GM21526 (cell line): ENCODE results near the gene RAB22A.
"Not testable (repeated sequence)": the region's sequence is repeated elsewhere in the genome, so short reads cannot be mapped to it uniquely, and the experiment has no call there.

ENCODE experiments used
- ATAC-seq: cut with Tn5 transposase; IDR thresholded peaks from one replicate; pipeline ENCODE4 v1.9.1; 2021; ENCODE audit warnings: moderate library complexity; ENCODE audit not compliant: unreplicated experiment, low FRiP score

RAB22A gene

DNA sequence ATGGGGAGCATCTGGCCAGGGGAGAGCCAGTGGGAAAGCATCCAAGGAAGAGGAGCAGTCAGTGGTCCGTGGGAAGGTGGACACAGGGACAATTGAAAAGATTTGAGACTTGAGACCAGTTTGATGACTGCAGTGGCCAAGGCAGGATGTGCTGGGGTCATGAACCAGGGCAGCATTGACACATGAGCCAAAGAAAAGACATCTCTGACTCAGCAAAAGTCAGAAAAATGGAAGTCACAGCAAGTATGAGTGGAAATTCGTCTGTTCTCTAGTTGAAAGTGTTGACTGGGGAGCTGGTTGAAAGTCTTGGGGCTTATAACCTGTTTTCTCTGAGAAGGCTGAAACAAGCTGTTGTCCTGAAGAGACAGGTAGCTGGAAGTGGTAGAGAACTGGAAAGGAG lies 31.3 kb downstream of the RAB22A start:
- no peak for ATAC-seq

DNA sequence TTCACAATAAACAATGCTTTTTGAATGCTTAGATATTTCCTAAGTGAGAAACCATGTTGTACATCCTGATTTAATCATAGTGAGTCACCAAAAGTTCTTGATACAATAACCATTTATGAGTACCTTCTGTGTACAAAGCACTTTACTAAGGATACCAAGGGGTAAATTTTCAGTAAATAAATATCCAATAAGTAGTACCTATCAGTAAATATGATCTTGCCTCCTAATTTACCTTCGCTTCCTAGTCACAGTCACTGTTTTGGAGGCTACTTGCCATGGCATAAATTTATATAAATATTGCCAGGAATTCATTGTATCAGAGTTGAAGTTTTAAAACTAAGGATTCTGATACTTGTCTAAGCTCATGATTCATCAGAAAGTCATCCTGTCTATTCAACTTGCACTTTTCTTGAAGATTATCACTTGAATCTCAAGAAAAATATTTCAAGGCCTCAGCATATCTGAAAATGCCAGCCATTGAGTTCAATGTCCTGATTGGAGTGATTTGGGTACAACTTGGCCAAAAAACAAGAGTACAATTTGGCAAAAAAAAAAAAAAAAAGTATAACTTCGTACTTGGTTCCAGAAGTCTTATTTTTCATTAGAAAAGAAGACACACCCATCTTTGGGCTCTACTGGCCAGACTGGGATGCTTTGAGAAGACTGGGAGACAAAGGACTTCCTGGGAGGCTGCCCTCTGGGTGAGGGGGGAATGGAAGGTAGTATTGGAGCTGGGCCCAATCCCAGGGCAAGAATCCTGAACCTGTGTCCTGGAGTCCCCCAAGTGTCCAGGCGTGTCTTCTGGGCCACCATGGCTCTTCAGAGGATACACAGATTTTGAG lies 32.8 kb downstream of the RAB22A start:
- no peak for ATAC-seq

DNA sequence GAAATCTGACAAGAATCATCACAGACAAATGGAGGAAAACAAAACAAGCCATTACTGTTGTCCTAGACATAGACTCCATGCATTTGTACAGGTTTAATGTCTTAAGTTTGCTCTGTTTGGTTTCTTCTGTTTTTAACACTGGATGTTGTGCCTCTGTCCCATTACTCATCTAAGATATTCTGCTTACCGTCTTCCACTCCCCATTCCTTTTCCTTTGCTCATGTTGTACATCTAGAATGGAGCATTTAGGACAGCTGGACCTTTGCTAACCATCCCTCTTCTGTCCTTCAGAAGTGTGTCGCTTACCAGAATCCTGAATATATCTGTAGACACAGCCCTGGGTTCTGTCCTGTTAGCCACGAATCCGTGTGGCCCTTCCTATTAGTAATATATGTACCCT lies 35.2 kb downstream of the RAB22A start:
- ATAC-seq = no peak

DNA sequence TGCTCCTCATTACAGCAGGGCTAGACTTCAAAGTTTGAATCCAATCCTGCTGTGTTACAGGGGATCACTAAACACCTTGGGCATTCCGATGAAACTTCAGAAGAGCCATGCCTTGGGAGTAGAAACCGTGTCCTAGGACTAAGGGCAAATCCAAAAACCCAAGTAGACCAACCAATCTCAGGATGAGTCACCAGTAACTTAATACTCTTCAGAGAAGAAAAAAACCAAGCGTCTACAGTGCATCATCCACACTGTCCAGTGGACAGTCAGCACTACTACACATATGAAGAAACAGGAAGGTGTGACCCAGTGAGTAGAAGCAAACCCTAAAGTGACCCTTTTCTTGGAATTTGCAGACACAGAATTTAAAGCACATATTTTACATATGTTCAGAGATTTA lies 40.1 kb downstream of the RAB22A start:
- no peak for ATAC-seq

DNA sequence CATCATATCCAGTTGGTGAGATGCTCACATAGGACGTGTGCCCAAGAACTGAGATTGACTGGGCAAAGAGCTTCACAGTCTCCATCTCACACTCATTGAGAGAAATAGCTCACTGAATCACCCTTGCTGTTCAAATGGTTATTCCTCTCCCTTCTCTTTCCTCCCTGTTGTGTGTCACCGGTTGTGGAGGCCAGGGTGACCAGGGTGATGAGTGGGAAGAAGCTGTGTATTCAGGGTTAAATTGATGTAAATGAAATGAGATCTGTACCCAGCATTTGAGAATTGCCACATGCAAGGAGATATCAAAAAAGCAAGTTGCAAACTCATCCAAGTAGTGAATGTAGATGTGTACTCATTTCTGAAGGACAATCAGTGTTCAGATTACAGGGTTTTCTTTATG lies 43.0 kb downstream of the RAB22A start:
- ATAC-seq = no peak

DNA sequence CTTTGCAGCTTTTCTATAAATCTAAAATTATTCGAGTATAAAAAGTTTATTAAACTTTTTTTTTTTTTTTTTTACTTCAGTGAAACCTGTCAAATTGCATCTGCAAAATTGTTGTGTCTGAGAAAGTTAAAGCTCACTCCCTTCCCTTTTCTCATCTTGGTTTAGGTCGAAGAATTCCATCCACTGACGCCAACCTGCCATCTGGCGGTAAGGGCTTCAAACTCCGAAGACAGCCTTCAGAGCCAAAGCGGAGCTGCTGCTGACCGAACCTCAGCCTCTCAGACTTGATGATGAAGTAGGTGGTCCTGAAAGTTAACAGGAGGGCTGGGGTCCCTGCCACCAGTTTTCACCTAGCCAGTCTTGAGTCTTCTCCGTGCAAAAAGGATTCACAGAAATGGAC lies 49.9 kb downstream of the RAB22A start:
- ATAC-seq = no peak

DNA sequence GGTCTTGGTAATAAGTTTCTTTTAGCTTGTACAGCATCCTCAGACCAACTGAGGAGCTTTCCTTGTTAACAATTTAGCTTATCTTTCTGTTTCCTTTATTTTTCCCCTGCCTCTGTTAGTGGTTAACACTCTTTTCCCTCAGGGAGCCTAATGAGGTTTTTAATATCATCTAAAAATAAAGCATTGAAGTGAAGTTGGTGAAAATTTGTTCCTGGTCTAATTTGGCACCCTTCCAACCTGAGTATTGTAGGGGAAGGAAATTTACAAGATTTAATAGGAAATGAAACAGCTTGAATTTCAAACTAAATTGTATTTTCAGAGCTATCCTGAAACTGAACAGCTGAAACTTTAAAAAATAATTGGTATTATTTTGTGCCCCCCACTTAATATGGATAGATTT lies 51.4 kb downstream of the RAB22A start:
- no peak for ATAC-seq

DNA sequence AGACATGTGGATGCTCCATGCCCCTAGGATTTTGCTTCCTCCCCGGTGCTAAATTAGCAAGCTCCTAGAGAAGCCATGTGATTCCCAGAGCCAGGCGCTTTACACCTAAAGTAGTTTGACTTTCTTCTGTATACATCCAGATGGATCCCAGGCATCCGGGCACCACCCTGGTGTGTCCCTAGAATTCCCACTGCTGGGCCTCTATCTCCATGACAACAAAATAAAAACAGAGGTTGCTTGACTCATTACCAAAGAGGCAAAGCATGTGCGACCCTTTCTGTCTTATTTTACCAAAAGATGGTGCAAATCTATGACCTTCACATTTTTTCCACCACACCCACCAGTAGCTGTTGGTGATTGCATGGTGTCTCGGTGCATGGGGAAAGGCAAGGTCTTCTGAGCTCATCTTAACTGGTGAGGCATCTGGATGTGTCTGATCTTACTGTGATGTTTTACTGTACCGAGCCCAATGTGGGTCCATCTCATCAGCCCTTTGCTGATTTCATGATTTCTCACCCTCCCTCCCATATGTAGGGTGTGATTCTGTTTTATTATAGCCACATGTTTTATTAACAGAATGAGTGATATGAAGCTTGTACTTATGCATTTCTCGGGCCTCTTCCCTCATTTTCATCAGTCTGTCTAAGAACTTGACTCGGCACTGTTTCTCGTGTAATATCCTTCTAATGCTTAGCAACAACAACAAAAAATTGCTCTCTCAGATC lies 52.1 kb downstream of the RAB22A start:
- ATAC-seq = no peak

DNA sequence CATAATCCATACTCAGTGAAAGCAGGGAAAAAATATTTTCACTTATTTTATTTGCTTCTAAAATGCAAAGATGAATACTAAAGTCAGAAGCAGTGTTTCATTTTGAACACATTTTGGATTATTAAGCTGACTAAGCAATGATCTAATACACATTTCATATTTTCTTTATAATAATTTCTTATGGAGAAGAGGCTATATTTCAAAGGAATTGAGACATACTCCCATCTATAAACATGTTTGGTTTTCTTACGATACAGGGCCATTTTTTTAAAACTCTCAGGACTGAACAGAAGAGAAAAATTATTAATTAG lies 52.6 kb downstream of the RAB22A start:
- ATAC-seq = no peak

DNA sequence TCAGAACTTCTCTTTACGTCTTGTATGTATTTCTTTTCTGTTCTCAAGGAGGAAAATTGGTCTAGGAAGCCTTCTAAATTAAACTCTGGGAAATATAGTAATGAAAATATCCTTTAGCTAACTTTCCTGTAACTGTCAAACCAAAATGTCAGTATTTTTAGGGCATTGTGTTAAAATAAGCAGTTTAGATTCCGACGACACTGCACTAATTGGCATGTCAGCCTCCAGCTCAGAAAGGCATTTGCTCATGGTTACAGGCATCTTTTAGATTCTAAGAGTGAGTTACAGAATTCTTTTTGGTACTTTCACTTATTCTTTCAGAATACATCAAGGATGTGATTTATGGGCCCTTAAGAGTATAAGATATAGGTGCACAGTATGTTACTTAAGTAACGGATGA lies 53.5 kb downstream of the RAB22A start:
- ATAC-seq = no peak

DNA sequence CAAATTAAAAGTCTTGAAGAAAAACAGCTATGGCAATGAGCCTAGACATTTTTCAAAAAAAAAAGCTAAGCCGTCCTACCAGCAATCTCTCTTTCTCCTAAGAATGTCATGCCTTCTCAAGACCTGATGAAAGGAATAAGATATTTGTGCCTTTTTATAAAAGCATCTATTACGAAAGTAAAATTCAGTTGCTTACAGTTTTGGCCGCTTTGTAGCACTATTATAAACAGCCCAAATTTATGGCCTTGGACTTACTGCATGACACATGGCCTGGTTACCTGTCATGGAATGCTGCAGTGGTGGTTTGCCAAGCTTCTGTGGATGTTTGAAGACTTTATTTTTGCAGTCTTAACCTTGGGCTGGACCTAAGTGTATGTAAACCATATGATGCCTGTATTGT lies 57.4 kb downstream of the RAB22A start:
- no peak for ATAC-seq

DNA sequence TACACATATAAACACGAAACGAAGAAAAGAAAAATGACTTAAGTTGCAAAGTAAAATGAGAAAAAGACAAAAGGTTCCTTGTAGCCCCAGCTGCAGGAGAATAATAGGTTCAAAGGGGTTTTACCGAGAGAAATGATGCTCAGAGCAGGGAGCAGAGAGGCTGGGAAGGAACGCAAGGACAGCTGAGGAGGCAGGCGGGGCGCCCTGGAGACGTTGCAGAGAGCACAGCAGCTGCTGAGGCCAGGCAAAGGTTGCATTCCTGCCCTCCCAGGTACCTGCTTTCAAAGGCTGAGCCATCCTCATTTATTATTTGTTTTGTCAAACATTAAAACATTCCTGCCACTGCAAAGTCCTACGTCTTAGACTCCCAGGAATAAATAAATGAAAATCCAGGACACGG lies 63.3 kb downstream of the RAB22A start:
- ATAC-seq = no peak

DNA sequence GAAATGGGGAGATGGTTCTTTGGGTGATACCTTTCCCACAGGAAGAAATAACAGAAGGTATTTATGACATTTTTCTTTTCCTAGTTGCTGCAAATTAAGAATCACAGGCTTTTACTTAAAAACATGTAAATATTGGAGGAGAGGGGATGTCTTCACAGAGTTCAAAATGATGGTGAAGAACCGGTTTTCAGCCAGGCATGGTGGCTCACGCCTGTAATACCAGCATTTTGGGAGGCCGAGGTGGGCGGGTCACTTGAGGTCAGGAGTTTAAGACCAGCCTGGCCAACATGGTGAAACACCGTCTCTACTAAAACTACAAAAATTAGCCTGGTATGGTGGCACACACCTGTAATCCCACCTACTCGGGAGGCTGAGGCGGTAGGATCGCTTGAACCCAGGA lies 63.8 kb downstream of the RAB22A start:
- not testable (repeated sequence) for ATAC-seq

DNA sequence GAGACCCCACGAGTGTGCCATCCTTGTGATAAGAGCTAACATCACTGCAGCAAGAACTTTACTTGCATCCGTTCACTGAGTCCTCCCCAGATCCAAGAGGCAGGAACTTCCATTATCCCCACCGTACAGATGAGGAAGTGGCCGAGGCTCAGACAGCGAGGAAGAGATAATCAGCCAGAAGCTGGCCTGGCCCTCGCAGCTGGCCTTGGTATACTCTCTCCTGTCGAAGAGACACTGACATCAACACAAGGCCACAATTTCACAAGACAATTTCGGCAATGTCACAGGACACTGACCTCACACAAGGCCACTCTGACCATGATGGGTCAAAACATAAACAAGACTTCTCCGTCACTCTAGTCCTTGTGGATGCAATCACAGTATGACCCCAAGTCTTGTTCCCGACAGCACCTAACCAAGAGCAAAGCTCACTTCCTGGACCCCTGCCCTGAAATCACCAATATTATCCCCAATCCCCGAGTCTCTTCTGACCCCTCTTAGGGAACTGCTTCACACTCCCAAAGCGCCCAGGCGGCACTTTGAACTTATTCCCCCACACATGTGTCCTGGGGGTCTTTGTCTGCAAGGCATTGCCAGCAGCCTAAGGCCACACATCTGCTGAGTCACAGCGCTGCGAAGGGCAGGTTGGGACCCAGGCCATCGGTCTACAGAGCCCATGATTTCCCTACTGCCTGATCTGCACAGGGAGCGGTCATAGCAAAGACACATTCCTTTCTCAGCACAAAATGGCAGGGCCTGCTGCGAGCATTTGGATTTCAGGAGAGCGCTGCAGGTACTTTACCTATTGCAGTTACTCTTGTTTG lies 64.7 kb downstream of the RAB22A start:
- no peak for ATAC-seq

DNA sequence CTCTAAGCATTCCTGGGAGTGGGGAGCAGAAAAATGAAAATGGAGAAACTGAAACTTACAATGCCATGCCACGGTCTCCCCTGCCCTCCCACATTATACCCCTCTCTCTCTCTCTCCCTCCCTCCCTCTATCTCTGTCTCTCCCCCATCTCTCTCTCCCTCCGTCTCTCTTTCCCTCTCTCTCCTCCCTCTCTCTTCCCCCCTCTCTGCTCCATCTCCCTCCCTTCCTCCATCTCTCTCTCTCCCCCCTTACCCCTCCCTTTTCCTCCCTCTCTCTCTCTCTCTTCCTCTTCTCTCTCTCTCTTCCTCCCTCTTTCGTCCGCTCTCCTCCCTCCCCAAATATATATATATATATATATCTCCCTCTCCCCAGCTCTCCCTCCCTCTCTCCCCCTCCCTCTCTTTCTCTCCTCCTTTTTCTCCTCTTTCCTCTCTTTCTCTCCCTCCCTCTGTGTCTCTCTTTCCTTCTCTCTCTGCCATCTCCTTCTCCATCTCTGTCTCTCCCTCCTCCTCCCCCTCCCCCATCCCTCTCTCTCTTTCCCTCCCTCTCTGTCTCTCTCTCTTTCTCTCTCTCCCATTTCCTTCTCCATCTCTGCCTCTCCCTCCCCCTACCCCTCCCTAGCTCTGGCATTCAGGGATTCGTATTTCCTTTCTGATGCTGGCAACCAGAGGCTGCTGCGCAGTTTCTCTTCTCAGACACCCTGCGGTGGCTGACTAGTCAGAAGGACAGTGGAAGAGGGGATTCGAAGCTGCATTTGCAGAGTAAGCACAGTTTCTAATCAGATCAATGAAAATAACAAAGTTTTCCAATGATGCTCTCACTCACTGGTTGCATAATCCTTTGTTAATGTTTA lies 65.6 kb downstream of the RAB22A start:
- ATAC-seq = no peak

DNA sequence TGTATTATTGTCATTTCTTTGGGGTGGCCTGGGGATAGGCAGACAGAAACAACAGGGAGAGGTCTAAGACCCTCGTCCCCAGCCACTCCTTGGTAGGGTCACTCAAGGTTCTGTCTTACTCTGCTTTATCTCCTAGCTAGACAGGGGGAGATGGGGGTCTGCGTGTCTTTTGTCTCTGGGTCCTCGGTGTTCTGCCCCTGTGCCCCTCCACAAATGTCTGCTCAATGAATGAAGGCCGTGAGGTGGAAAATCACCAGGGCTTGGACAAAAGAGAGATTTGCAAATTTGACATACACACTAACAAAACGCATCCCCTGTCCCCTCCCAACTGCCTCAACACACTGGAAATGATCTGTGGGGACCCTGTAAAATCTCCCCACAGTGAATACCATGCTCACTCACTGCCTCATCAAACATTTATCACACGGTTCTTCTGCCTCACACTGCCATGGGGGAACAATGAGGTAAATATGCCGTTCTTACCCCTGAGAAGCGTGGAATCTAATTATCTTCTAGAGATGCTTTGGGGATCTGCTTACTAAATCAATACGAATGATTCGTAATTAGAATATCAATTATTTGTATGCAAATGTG lies 66.3 kb downstream of the RAB22A start:
- no peak for ATAC-seq

DNA sequence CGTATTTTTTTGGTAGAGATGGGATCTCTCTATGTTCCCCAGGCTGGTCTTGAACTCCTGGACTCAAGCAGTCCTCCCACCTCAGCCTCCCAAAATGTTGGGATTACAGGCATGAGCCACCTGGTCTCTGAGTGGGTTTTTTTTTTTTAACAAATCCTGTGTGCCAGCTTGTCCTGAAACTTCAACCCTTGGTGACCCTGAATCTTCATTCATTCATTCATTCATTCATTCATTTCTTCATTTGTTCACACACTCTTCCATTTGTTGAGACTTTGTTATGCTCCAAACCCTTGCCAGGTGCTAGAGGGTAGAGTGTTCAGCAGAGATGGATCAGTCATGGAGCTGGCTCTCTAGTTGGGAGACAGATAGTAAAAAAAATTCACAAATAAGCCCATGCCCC lies 67.5 kb downstream of the RAB22A start:
- ATAC-seq = no peak

DNA sequence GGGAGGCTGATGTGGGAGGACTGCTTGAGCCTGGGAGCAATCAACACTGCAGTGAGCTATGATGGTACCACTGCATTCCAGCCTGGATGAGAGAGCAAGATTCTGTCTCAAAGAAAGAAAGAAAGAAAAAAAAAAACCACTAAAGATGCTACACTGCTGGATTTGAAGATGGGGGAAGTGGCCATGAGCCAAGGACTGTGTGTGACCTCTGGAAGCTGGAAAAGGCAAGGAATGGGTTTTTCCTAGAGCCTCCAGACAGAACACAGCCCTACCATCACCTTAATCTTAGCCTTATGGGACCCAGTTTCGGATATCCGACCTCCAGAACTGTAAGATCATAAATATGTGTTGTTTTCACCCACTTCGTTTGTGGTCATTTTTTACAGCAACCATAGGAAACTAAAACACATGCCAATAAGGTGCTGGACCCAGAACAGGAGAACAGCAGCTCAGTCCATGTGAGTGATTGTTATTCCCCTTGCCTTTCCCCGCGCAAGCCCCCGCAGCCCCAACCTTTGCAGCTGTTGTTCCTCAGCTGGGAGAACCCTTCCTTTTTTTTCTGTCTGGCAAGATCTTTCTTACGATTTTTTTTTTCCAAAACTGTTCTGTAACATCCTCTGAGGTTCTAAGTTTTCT lies 68.4 kb downstream of the RAB22A start:
- ATAC-seq = no peak

DNA sequence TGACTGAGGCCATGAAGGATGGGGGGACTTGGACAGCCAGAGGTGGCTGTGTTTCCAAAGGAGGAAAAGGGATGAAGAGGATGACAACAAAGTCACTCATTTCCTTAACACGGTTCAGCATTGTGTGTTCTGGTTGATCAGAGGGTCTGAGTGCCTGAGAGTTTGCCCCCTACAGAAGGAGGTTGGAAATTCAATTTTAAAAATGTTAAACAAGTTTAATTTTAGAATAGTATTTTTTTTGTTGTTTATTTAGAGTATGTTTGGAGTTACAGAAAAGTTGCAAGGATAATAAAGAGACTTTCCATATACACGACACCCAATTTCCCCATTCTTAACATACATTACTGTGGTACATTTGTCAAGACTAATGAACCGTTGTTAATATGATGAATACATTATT lies 69.2 kb downstream of the RAB22A start:
- ATAC-seq = no peak

DNA sequence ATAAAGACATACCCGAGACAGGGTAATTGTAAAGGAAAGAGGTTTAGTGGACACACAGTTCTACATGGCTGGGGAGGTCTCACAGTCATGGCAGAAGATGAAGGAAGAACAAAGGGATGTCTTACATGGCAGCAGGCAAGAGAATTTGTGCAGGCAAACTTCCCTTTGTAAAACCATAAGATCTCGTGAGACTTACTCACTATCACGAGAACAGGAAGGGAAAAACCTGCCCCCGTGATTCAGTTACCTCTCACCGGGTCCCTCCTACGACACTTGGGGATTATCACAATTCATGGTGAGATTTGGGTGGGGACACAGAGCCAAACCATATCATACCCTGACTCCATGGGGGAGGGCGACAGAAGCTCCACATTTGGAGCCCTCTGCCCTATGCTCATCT lies 72.1 kb downstream of the RAB22A start:
- ATAC-seq = no peak
